Ascending aorta (tissue), 2 donors: ENCODE data around the gene DYSF. TPM values are rescaled to one million over a fixed set of nuclear protein-coding genes. Genes with fewer than 3 reads are reported as not detected.

Experiments used
- DNase-seq, 2 donors: peaks; one replicate each; pipeline ENCODE4 v3.0.0-alpha.2; 2019; ENCODE audit warnings: low spot score in 2 of 2
- H3K27ac ChIP-seq, 2 donors: fragments of 200-600 bp; sonication (generic); one replicate each; pipeline ENCODE4 v1.5.1; 2016 to 2017; ENCODE audit warnings: mild to moderate bottlenecking in 1 of 2
- H3K27me3 ChIP-seq: fragments of 200-600 bp; sonication (generic); one replicate; pipeline ENCODE4 v1.5.1; 2017
- H3K36me3 ChIP-seq, 2 donors: fragments of 200-600 bp; sonication (generic); one replicate each; pipeline ENCODE4 v1.5.1; 2016
- H3K4me1 ChIP-seq, 2 donors: fragments of 200-600 bp; sonication (generic); one replicate each; pipeline ENCODE4 v1.5.1; 2016 to 2017; ENCODE audit warnings: mild to moderate bottlenecking in 1 of 2
- H3K4me3 ChIP-seq, 2 donors: fragments of 200-600 bp; sonication (generic); one replicate each; pipeline ENCODE4 v1.5.1; 2016 to 2017; ENCODE audit warnings: mild to moderate bottlenecking in 1 of 2
- H3K9me3 ChIP-seq, 2 donors: fragments of 200-600 bp; sonication (generic); one replicate each; pipeline ENCODE4 v1.5.1; 2016
- intact Hi-C: fragments of 100-400 bp; cut with DNase I; formaldehyde crosslinking; loops from one replicate; pipeline ENCODE4 v1.15.1; 2023
- total RNA-seq: library from RNA; depleted of rRNA; stranded (reverse); fragments of >200 nt; gene quantifications from one replicate; pipeline ENCODE4 v1.1.0, GENCODE V29; 2016
- TF ChIP-seq, protein P1 (sequence below), 3 experiments: fragments of 200-600 bp in 2 of 3; fragments of 450-650 bp in 1 of 3; sonication (generic) in 2 of 3; IDR thresholded peaks; one replicate each; pipeline ENCODE4 v1.5.1; 2016 to 2019; ENCODE audit warnings: antibody characterized with exemption in 3 of 3, mild to moderate bottlenecking in 1 of 3, moderate library complexity in 1 of 3

Gene DYSF
- total RNA-seq, 1 donor from 2014 or later: 58.3 TPM

DNA sequence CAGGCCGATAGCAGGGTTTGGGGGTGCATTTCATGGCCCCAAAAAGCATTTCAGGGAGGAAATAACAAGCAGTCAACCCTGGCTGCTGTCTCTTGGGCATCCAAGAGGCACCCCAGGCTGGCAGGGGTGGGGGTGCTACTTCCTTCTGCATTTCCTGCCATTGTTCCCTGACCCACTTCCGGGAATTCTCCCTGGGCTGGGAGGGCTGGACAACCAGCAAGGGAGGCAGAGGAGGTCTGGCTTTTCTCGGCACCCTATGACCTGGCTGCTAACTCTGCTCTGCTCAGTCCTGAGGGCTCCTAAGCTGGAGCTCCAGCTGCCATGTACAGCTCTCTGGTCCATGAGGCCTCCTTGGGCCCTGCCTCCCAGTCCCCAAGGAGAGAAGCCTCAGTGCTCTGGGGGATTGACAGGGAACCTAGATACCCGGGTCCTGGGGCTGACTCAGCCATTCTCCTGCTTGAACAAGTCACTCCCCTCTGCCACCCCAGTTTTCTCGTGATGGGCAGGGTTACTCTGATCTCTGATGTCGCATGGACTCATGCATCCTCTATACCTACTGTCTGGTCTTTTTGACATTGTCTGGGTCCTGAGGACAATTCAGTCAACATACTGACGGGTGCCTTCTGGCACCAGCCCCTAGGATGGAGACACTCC lies 47.2 kb downstream of the DYSF start:
- Histone ChIP-seq H3K27me3 (no peaks in the 10 kb centered on the region), H3K9me3 (no peaks in the 10 kb centered on the region), H3K27ac (peak overlapping the region; percentile 70 to 80), H3K4me1 (peaks cover 0 to 17% of the 10 kb centered on the region in 2 donors), H3K36me3 (no peaks in the 10 kb centered on the region), H3K4me3 (no peak overlapping the region)
- DNase-seq: no peak
- TF ChIP-seq, protein P1, sequence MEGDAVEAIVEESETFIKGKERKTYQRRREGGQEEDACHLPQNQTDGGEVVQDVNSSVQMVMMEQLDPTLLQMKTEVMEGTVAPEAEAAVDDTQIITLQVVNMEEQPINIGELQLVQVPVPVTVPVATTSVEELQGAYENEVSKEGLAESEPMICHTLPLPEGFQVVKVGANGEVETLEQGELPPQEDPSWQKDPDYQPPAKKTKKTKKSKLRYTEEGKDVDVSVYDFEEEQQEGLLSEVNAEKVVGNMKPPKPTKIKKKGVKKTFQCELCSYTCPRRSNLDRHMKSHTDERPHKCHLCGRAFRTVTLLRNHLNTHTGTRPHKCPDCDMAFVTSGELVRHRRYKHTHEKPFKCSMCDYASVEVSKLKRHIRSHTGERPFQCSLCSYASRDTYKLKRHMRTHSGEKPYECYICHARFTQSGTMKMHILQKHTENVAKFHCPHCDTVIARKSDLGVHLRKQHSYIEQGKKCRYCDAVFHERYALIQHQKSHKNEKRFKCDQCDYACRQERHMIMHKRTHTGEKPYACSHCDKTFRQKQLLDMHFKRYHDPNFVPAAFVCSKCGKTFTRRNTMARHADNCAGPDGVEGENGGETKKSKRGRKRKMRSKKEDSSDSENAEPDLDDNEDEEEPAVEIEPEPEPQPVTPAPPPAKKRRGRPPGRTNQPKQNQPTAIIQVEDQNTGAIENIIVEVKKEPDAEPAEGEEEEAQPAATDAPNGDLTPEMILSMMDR (IDR thresholded peaks at IDR 0.05): no peak
- intact Hi-C loops: loop anchor here (5.0 kb wide), 1 partner anchor 33 kb away; no protein-coding TSS in a partner anchor

DNA sequence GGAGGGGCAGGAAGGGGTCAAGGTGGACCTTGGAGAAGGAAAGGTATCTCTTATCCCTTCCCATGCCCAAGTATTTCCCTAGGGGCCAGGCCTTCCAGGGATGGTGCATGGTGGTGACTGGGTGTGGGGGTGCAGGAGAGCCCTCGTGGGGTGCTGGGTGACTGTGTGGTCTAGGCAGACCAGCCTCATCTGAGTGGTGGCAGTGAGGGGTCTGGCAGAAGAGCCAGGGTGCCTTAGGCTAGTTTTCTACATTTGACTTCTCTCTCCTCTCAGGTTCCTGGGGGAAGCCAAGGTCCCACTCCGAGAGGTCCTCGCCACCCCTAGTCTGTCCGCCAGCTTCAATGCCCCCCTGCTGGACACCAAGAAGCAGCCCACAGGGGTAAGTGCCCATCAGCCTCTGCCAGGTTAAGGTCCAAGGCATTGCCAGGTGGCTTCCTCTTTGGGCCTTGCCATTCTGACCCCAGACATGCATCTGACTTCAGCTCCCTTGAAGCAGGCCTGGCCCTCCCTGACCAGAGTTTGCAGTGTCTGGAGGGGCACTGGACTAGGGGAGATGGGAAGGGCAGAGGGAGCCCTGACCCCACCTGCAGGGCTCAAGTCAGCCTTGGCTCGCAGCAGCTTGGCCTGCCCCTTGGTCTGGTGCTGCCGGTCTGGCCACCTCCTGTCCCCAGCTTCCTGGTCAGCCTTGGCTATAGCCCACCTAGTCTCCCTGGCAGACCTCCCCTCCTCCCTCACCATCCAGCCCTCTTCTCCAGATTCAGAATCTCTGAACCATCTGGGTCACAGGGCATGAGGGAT lies 49.8 kb downstream of the DYSF start:
- Histone ChIP-seq H3K4me1 (peaks cover 0 to 17% of the 10 kb centered on the region in 2 donors), H3K27ac (peak overlapping the region in 1 of 2 donors; percentile 38), H3K36me3 (no peaks in the 10 kb centered on the region), H3K27me3 (no peaks in the 10 kb centered on the region), H3K4me3 (no peak overlapping the region), H3K9me3 (no peaks in the 10 kb centered on the region)
- no peak for DNase-seq
- intact Hi-C loops: loop anchor here (5.0 kb wide), 1 partner anchor 36 kb away; no protein-coding TSS in a partner anchor
- TF ChIP-seq, protein P1 (IDR thresholded peaks at IDR 0.05): no peak

- no peaks in the 10 kb centered on the region for H3K9me3 ChIP-seq
- TF ChIP-seq, protein P1 (IDR thresholded peaks at IDR 0.05): no peak
- no peak overlapping the region for H3K4me3 ChIP-seq
- H3K27me3 ChIP-seq: no peaks in the 10 kb centered on the region
- intact Hi-C loops: loop anchor here (5.0 kb wide), 1 partner anchor 37 kb away; no protein-coding TSS in a partner anchor
- H3K27ac ChIP-seq: peak overlapping the region in 1 of 2 donors; percentile 38
- no peaks in the 10 kb centered on the region for H3K36me3 ChIP-seq
- DNase-seq: no peak
- peaks cover 0 to 14% of the 10 kb centered on the region in 2 donors for H3K4me1 ChIP-seq
Measured at GRCh38 chr2:71503837-71504236, 50.5 kb downstream of the DYSF start.

GRCh38 chr2:71504611-71505010 lies 51.2 kb downstream of the DYSF start:
- intact Hi-C loops: loop anchor here (5.0 kb wide), 1 partner anchor 37 kb away; no protein-coding TSS in a partner anchor
- peaks cover 0 to 7% of the 10 kb centered on the region in 2 donors for H3K4me1 ChIP-seq
- H3K9me3 ChIP-seq: no peaks in the 10 kb centered on the region
- no peaks in the 10 kb centered on the region for H3K27me3 ChIP-seq
- H3K36me3 ChIP-seq: no peaks in the 10 kb centered on the region
- no peak overlapping the region for H3K4me3 ChIP-seq
- no peak overlapping the region for H3K27ac ChIP-seq
- TF ChIP-seq, protein P1 (IDR thresholded peaks at IDR 0.05): no peak
- no peak for DNase-seq

DNA sequence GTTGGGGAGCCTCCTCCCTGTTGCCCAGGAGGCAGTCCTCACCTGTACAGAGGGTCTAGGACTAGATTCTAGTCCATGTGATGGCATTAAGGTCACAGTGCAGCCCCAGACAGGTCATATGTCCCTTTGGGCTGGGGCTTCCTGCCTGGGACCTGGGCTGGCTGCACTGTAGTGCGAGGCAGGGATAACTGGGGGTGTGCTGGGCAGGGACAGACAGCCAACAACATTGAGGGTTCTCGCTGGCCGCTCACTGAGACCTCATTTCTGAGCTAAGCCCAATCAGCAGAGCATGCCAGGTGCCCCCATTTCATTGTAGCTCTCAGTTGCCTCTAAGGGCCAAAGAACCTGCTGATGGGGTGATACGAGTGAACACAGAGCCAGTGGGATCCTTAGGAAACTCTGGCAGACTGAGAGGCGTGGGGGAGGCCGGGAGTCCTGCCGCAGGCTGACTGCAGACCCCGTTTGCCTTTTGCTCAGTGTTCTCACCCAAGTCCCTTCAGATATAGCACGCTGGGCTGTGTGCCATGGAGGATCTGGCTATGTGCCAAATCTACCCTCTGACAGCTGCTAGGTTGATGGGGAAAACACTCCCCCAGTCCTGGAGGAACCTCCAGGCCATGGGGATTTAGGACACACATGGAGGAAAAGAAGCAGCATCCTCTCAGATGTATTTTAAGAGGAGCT lies 51.9 kb downstream of the DYSF start:
- no peak for DNase-seq
- no peaks in the 10 kb centered on the region for H3K36me3 ChIP-seq
- no peaks in the 10 kb centered on the region for H3K27me3 ChIP-seq
- H3K9me3 ChIP-seq: no peaks in the 10 kb centered on the region
- H3K27ac ChIP-seq: no peak overlapping the region
- intact Hi-C loops: no loop called here
- H3K4me1 ChIP-seq: peaks cover 0 to under 1% of the 10 kb centered on the region in 2 donors
- no peak overlapping the region for H3K4me3 ChIP-seq
- TF ChIP-seq, protein P1 (IDR thresholded peaks at IDR 0.05): no peak
